Peyer's patch (tissue), 4 donors: ENCODE results near the gene IFT88. TPM values are rescaled to one million over a fixed set of nuclear protein-coding genes. Genes with fewer than 3 reads are reported as not detected.

Experiments
- DNase-seq, 3 donors: peaks; one replicate each; pipeline ENCODE4 v3.0.0-alpha.2; 2017 to 2019
- H3K27ac ChIP-seq, 4 donors: fragments of 200-600 bp; sonication (generic); one replicate each; pipeline ENCODE4 v1.5.1; 2016 to 2019
- H3K27me3 ChIP-seq, 2 donors: fragments of 200-600 bp; sonication (generic); one replicate each; pipeline ENCODE4 v1.5.1; 2019
- H3K36me3 ChIP-seq, 3 donors: fragments of 200-600 bp; sonication (generic); one replicate each; pipeline ENCODE4 v1.5.1; 2016 to 2019
- H3K4me1 ChIP-seq, 4 donors: fragments of 200-600 bp; sonication (generic); one replicate each; pipeline ENCODE4 v1.5.1; 2016 to 2019
- H3K4me3 ChIP-seq, 4 donors: fragments of 200-600 bp; sonication (generic); 1 replicate in 3 of 4; 2 replicates in 1 of 4; pipeline ENCODE4 v1.5.1; 2016 to 2019; ENCODE audit warnings: mild to moderate bottlenecking in 1 of 4
- H3K9me3 ChIP-seq, 4 donors: fragments of 200-600 bp; sonication (generic); one replicate each; pipeline ENCODE4 v1.5.1; 2016 to 2019; ENCODE audit warnings: mild to moderate bottlenecking in 1 of 4
- POLR2A ChIP-seq, 2 donors: fragments of 450-650 bp; IDR thresholded peaks; one replicate each; pipeline ENCODE4 v1.5.1; 2017; ENCODE audit warnings: antibody characterized with exemption in 2 of 2, mild to moderate bottlenecking in 2 of 2, moderate library complexity in 2 of 2
- total RNA-seq, 4 donors: library from RNA; depleted of rRNA; stranded (reverse); fragments of >200 nt; gene quantifications; one replicate each; pipeline ENCODE4 v1.1.0, GENCODE V29; 2016
- TF ChIP-seq, protein P1 (sequence below), 6 experiments: fragments of 450-650 bp in 4 of 6; fragments of 200-600 bp in 2 of 6; sonication (generic) in 1 of 6; IDR thresholded peaks; one replicate each; pipeline ENCODE4 v1.5.1; 2017 to 2019; ENCODE audit warnings: antibody characterized with exemption in 6 of 6, mild to moderate bottlenecking in 3 of 6, moderate library complexity in 1 of 6

The IFT88 gene
- total RNA-seq, 4 donors from 2014 or later: 25.6 to 30.5 (median 25.8) TPM

GRCh38 chr13:20567881-20568528 lies 1.0 kb downstream of the IFT88 start:
- Histone ChIP-seq H3K36me3 (no peaks in the 10 kb centered on the region), H3K4me1 (peaks cover 0 to 9% (median 0%) of the 10 kb centered on the region in 4 donors), H3K27ac (peak overlapping the region; percentile 88 to 98 (median 92)), H3K27me3 (no peaks in the 10 kb centered on the region), H3K9me3 (peaks cover 0 to 8% (median 0%) of the 10 kb centered on the region in 4 donors), H3K4me3 (peak overlapping the region in 3 of 4 donors; percentile 63 to 86 (median 77))
- no peak for DNase-seq
- TF ChIP-seq, protein P1, sequence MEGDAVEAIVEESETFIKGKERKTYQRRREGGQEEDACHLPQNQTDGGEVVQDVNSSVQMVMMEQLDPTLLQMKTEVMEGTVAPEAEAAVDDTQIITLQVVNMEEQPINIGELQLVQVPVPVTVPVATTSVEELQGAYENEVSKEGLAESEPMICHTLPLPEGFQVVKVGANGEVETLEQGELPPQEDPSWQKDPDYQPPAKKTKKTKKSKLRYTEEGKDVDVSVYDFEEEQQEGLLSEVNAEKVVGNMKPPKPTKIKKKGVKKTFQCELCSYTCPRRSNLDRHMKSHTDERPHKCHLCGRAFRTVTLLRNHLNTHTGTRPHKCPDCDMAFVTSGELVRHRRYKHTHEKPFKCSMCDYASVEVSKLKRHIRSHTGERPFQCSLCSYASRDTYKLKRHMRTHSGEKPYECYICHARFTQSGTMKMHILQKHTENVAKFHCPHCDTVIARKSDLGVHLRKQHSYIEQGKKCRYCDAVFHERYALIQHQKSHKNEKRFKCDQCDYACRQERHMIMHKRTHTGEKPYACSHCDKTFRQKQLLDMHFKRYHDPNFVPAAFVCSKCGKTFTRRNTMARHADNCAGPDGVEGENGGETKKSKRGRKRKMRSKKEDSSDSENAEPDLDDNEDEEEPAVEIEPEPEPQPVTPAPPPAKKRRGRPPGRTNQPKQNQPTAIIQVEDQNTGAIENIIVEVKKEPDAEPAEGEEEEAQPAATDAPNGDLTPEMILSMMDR (IDR thresholded peaks at IDR 0.05): no peak
- TF ChIP-seq POLR2A (IDR thresholded peaks at IDR 0.05): no peak

GRCh38 chr13:20570517-20570916 lies 3.6 kb downstream of the IFT88 start:
- H3K27ac ChIP-seq: no peak overlapping the region
- no peak for DNase-seq
- no peak overlapping the region for H3K4me3 ChIP-seq
- H3K4me1 ChIP-seq: peaks cover 0 to 9% (median 0%) of the 10 kb centered on the region in 4 donors
- no peaks in the 10 kb centered on the region for H3K27me3 ChIP-seq
- peaks cover 0 to 5% (median 0%) of the 10 kb centered on the region in 3 donors for H3K36me3 ChIP-seq
- TF ChIP-seq, protein P1 (IDR thresholded peaks at IDR 0.05): no peak
- TF ChIP-seq POLR2A (IDR thresholded peaks at IDR 0.05): no peak
- H3K9me3 ChIP-seq: no peaks in the 10 kb centered on the region

DNA sequence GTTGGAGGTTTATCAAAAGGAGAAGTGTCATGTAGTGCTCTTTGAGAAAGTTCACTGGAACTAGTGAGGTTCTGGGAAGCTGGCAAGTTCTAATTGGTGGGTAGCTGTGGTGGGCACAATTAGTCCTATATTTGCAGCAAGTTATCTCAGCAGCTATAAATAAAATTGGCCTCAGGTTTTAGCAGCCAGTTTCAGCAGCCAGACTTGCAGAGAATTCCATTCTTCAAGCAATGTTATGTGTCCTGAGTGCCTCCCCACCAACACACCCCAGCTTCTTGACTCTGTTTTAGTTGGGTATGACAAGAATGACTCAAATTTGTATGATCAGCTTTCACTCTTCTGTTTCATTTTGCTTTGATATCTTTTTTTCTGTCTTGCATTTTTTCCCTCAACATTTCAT lies 4.7 kb downstream of the IFT88 start:
- TF ChIP-seq, protein P1 (IDR thresholded peaks at IDR 0.05): no peak
- no peak for TF ChIP-seq POLR2A (IDR thresholded peaks at IDR 0.05)
- no peaks in the 10 kb centered on the region for H3K27me3 ChIP-seq
- no peak overlapping the region for H3K27ac ChIP-seq
- no peaks in the 10 kb centered on the region for H3K9me3 ChIP-seq
- H3K36me3 ChIP-seq: peaks cover 0 to 7% (median 0%) of the 10 kb centered on the region in 3 donors
- no peak overlapping the region for H3K4me3 ChIP-seq
- no peak for DNase-seq
- H3K4me1 ChIP-seq: peaks cover 0 to 9% (median 0%) of the 10 kb centered on the region in 4 donors

GRCh38 chr13:20573186-20573585 lies 6.2 kb downstream of the IFT88 start:
- no peak for DNase-seq
- TF ChIP-seq POLR2A (IDR thresholded peaks at IDR 0.05): no peak
- TF ChIP-seq, protein P1 (IDR thresholded peaks at IDR 0.05): no peak
- peaks cover 0 to 13% (median 0%) of the 10 kb centered on the region in 3 donors for H3K36me3 ChIP-seq

GRCh38 chr13:20573636-20574035 lies 6.7 kb downstream of the IFT88 start:
- H3K27ac ChIP-seq: no peak overlapping the region
- H3K9me3 ChIP-seq: no peaks in the 10 kb centered on the region
- H3K36me3 ChIP-seq: peaks cover 0 to 18% (median 0%) of the 10 kb centered on the region in 3 donors
- DNase-seq: no peak
- no peaks in the 10 kb centered on the region for H3K27me3 ChIP-seq
- no peaks in the 10 kb centered on the region for H3K4me1 ChIP-seq
- no peak overlapping the region for H3K4me3 ChIP-seq
- TF ChIP-seq, protein P1 (IDR thresholded peaks at IDR 0.05): no peak
- no peak for TF ChIP-seq POLR2A (IDR thresholded peaks at IDR 0.05)

More at GRCh38 chr13:20573186-20573585, 6.2 kb downstream of the IFT88 start:
- Histone ChIP-seq H3K27me3 (no peaks in the 10 kb centered on the region), H3K27ac (no peak overlapping the region), H3K4me1 (peaks cover 0 to 4% (median 0%) of the 10 kb centered on the region in 4 donors), H3K9me3 (no peaks in the 10 kb centered on the region), H3K4me3 (no peak overlapping the region)
